SK-N-SH (cell line): ENCODE data around the gene RBM20.

Experiments
- ELF1 ChIP-seq: IDR thresholded peaks from 2 replicates; pipeline ENCODE4 v1.4.0; 2012
- EP300 ChIP-seq, 2 experiments: IDR thresholded peaks; 2 replicates each; pipeline versions ENCODE4 v1.4.0 to v1.6.1; 2012; ENCODE audit warnings: borderline replicate concordance in 1 of 2, low read depth in 1 of 2, low read length in 1 of 2
- EZH2phosphoT487 ChIP-seq: fragments of 200-600 bp; sonication (generic); IDR thresholded peaks from 2 replicates; pipeline ENCODE4 v1.6.1; 2017; ENCODE audit warnings: low read depth, mixed run types, mild to moderate bottlenecking, antibody characterized with exemption, moderate library complexity, borderline replicate concordance
- GATA2 ChIP-seq: sonication (generic); formaldehyde crosslinking; IDR thresholded peaks from 2 replicates; pipeline ENCODE4 v1.5.0; 2020; ENCODE audit warnings: mild to moderate bottlenecking, missing genetic modification reagents
- JUND ChIP-seq: IDR thresholded peaks from 2 replicates; pipeline ENCODE4 v1.4.0; 2012
- POLR2AphosphoS5 ChIP-seq: IDR thresholded peaks from 2 replicates; pipeline ENCODE4 v1.6.1; 2012; ENCODE audit warnings: low read depth, low read length
- RAD21 ChIP-seq: IDR thresholded peaks from 2 replicates; pipeline ENCODE4 v1.6.1; 2012; ENCODE audit warnings: mild to moderate bottlenecking, low read length
- RFX5 ChIP-seq: IDR thresholded peaks from 2 replicates; pipeline ENCODE4 v1.6.1; 2012; ENCODE audit warnings: mild to moderate bottlenecking, improper control_type of control experiment, low read length
- TAF1 ChIP-seq: IDR thresholded peaks from 2 replicates; pipeline ENCODE4 v1.6.1; 2012; ENCODE audit warnings: low read depth, mild to moderate bottlenecking, low read length, moderate library complexity, borderline replicate concordance
- TEAD4 ChIP-seq: IDR thresholded peaks from 2 replicates; pipeline ENCODE4 v1.4.0; 2012; ENCODE audit warnings: mild to moderate bottlenecking, borderline replicate concordance; ENCODE audit not compliant: insufficient read depth
- YY1 ChIP-seq: IDR thresholded peaks from 2 replicates; pipeline ENCODE4 v1.4.0; 2012; ENCODE audit warnings: low read depth, mild to moderate bottlenecking
- TF ChIP-seq, protein P1 (sequence below): fragments of 200-600 bp; sonication (generic); IDR thresholded peaks from 2 replicates; pipeline ENCODE4 v1.6.1; 2017; ENCODE audit warnings: antibody characterized with exemption, mild to moderate bottlenecking, moderate library complexity
- TF ChIP-seq, protein P2 (sequence below): IDR thresholded peaks from 2 replicates; pipeline ENCODE4 v1.4.0; 2012; ENCODE audit warnings: low read depth
- TF ChIP-seq, protein P3 (sequence below): IDR thresholded peaks from 2 replicates; pipeline ENCODE4 v1.4.0; 2012; ENCODE audit warnings: low read depth, borderline replicate concordance

DNA sequence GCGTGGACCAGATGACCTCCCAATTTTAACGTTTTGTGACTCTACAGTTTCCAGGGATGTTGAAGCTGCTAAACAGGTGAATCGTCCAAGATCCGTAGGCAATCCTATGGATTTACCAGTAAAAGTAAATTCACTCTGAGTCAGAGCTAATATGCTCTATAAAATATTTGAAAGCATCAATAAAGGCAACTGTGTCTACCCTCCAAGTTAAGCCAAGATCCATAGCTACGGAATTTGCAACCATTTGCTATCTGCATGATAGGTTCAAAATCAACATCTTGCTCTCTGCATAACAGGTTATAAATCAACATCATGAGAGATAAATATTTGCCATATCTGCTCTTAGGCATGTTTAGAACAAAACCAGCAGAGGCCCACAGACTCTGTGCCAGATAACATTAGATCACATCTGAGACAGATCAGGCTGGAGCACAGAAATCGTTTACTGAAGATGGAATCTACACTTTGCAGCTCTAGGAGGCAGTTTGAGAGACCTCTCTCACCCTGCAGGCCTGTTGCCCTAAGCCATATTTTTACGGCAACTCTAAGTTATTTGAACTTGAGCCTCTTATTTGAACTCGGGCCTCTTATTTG is 146.9 kb downstream of the RBM20 start:
- TF ChIP-seq, protein P1, sequence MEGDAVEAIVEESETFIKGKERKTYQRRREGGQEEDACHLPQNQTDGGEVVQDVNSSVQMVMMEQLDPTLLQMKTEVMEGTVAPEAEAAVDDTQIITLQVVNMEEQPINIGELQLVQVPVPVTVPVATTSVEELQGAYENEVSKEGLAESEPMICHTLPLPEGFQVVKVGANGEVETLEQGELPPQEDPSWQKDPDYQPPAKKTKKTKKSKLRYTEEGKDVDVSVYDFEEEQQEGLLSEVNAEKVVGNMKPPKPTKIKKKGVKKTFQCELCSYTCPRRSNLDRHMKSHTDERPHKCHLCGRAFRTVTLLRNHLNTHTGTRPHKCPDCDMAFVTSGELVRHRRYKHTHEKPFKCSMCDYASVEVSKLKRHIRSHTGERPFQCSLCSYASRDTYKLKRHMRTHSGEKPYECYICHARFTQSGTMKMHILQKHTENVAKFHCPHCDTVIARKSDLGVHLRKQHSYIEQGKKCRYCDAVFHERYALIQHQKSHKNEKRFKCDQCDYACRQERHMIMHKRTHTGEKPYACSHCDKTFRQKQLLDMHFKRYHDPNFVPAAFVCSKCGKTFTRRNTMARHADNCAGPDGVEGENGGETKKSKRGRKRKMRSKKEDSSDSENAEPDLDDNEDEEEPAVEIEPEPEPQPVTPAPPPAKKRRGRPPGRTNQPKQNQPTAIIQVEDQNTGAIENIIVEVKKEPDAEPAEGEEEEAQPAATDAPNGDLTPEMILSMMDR, result no peak
- TF ChIP-seq YY1 (no peak), RFX5 (no peak), GATA2 (peak; percentile 97), EP300 (IDR thresholded peaks at IDR 0.05; ENCODE audit: borderline replicate concordance in 1 of 2, low read depth in 1 of 2, low read length in 1 of 2) (peak in 1 of 2 experiments; percentile 97; a peak in 2 of 4 replicates), POLR2AphosphoS5 (no peak), ELF1 (no peak), EZH2phosphoT487 (no peak), TEAD4 (no peak), TAF1 (no peak), JUND (no peak), RAD21 (no peak; the same call in 1 of the 2 replicates)
- TF ChIP-seq, protein P2, sequence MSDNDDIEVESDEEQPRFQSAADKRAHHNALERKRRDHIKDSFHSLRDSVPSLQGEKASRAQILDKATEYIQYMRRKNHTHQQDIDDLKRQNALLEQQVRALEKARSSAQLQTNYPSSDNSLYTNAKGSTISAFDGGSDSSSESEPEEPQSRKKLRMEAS, result no peak
- TF ChIP-seq, protein P3, sequence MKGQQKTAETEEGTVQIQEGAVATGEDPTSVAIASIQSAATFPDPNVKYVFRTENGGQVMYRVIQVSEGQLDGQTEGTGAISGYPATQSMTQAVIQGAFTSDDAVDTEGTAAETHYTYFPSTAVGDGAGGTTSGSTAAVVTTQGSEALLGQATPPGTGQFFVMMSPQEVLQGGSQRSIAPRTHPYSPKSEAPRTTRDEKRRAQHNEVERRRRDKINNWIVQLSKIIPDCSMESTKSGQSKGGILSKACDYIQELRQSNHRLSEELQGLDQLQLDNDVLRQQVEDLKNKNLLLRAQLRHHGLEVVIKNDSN, result no peak
